GM18508 (cell line): ENCODE results near the gene SCN8A.
"Not testable (repeated sequence)": the region's sequence is repeated elsewhere in the genome, so short reads cannot be mapped to it uniquely, and the experiment has no call there.

Experiments used
- ATAC-seq: cut with Tn5 transposase; IDR thresholded peaks from one replicate; pipeline ENCODE4 v1.9.1; 2021; ENCODE audit warnings: moderate number of reproducible peaks; ENCODE audit not compliant: insufficient read depth, unreplicated experiment

The SCN8A gene

GRCh38 chr12:51591016-51591901, at the start of gene SCN8A:
Gene SCN8A, plus strand, starts transcription at chr12:51591233. Its CDS starts 71,585 bp downstream, at chr12:51662818.
- no peak for ATAC-seq

DNA sequence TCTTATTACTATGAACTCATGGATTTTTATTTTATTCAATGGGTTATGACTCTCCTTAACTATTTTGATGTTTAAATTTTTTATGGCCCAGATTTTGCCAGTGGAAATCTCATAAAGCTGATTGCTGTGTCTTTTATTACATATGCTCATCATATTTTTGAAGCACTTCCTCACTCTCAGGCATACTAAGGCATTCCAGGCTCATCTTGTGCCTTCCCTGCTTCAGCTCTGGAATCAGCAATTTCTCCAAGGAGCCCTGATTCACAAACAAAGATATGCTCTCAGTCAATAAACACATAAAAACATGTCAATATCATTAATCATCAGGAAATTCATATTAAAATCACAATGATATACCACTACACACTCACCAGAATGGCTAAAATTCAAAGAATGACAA, 44.9 kb upstream of the SCN8A start:
- ATAC-seq, result no peak

GRCh38 chr12:51547606-51548005, 43.4 kb upstream of the SCN8A start:
- no peak for ATAC-seq

DNA sequence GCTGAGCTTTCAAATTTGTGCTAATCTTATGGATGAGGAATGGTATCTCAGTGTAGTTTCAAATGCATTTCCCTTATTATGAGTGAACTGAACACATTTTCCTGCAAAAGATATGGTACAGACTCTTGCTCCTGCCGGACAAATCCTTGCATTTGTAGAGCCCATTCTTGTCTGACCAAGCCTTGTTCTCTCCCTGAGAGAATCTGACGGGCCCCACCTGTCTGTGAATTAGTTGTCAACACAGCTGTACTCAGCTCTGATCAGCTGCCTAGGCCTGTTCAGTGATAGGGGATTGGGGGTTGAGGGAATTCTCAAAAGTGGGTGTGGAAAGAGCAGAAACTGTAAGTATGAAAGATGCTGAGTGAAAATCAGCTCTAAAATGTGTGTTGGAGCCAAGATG, 42.8 kb upstream of the SCN8A start:
- ATAC-seq, result no peak

- ATAC-seq, result no peak
Observed at GRCh38 chr12:51549637-51550036, 41.4 kb upstream of the SCN8A start.

DNA sequence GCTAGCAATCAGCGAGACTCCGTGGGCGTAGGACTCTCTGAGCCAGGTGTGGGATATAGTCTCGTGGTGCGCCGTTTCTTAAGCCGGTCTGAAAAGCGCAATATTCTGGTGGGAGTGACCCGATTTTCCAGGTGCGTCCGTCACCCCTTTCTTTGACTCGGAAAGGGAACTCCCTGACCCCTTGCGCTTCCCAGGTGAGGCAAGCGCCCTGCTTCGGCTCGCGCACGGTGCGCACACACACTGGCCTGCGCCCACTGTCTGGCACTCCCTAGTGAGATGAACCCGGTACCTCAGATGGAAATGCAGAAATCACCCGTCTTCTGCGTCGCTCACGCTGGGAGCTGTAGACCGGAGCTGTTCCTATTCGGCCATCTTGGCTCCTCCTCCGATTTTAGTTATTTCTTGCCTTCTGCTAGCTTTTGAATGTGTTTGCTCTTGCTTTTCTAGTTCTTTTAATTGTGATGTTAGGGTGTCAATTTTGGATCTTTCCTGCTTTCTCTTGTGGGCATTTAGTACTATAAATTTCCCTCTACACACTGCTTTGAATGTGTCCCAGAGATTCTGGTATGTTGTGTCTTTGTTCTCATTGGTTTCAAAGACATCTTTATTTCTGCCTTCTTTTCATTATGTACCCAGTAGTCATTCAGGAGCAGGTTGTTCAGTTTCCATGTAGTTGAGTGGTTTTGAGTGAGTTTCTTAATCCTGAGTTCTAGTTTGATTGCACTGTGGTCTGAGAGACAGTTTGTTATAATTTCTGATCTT, 22.6 kb upstream of the SCN8A start:
- ATAC-seq, result not testable (repeated sequence)

GRCh38 chr12:51579321-51579850, 11.6 kb upstream of the SCN8A start:
- ATAC-seq, result no peak

DNA sequence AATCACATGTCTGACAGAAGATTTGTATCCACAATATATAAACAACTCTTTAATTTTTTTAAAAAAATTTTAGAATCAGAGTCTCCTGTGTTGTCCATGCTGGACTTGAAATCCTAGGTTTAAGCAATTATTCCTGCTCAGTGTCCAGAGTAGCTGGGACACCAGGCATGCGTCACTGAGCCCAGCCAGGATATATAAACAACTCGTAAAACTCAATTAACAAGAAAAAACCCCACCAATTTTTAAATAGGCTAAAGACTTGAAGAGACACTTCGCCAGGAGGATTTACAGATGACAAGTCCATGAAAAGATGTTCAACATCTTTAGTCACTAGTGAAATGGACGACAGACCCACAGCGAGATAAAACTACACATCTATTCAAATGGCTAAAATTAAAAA, 2.0 kb upstream of the SCN8A start:
- no peak for ATAC-seq

- no peak for ATAC-seq
Observed at GRCh38 chr12:51589557-51590176, 1.4 kb upstream of the SCN8A start.

DNA sequence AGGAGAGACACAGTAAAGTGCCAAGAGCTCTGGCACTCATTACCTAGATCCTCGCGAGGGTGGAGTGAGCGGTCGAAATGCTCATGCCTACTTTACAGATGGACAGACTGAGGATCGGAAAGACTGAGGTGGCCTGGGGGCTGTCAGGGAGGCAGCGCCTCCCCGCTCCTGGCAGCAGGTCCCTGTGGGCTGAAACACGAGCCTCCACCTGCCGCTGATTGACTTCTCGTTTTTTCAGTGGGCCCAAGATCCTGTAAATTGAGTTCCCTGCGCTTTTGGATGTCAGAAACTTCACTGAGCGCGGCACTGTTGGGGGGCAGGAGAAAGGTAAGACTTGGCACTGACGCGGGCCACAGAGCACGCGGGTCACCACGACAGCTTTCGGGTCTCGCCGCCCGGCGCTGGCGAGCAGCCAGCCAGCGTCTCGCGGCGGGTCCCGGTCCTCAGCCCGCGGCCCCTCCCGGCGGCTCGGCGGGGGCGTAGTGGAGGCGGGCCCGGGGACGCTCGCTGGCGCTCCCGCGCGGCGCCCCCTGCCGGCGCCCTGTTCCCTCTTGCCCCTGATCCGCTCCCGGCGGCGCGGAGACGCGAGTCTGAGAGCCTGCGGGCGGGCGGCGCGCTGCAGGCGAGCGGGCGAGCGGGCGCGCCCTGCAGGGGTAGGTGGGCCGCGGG, 552 bp upstream of the SCN8A start:
- no peak for ATAC-seq

DNA sequence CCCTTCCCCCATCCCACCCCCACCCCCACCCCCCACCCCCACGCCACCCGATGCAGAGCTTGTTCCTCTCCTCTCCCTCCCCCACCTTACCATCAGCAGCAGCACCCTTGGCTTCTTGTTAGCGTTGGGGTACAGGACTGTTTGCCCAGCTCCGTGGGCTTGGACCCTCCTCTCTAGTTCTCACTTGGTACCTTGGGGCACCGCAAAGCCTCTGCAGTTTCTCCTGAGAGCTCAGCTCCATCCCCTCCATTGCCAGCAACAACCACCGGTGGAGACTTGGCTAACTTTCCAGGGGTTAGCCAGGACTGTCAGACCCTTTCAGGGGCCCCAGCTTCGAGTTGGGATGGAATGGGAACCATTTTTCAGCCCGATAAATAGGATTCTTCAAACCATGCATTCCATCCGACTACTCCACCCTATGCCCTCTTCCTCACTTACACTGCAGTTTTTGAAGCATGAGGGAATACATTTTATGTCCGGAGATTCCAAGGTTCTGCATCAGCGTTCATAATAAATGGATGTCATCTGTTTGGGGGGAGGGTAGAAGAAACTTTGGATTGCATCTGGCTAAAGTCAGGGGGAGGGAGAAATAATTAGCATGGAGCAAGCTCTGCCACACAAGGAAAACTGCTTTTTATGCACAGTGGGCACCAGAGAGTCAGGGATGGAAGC, 1.1 kb downstream of the SCN8A start:
- ATAC-seq, result no peak

DNA sequence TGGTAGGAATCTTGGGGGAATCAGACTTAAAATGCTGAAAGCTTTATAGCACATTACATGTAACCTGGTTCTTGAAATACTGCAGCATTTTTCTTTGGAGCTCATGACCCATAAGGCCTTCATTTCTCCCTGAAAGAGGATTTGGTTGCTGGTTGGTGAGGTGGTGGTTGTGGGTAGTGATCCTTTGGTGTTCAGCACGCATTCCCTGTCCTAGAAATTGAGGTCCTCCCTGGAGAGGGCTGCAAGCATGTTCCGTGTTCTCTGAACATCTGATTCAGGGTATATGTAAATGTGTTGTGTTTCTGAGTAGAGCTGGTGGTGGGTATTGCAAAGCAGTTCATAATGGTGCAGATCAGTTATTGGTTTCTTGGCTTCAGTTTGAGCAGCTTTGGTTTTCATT, 2.0 kb downstream of the SCN8A start:
- ATAC-seq, result no peak

DNA sequence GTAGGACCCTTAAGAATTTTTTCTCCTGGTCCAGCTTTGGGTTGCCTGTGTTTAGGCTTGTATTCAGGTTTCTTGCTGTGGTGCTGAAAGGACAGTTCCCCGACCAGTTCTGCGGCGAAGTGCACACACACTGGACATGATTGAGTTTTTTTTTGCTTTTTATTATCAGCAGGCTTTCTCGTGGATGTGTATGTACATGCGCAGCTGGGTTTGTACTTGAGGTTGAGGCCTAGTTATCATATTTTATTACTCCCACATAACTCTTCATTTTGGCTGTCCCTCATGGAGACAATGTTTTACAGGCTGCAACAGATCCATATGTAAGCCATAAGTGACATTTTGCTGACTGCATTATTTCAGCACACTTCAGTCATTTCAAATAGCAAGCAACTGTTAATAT, 2.5 kb downstream of the SCN8A start:
- ATAC-seq, result no peak

DNA sequence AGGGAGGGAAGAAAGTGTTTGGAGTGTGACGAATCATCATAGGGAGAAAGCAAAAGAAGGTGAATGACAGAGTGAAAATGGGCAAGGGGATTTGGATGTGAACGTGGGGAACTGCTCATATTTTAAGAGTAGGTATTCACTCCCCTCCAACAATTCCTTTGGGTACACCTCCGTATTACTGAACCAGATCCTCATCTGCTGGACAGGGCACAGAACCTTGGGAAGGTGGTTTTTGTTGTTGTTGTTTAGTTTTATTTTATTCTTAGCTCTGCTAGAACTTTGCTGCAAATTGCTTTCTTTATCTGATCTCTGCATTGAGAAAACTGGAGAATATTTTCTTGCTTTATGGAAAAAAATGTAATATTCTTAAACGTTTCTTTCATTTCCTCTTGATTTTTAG, 7.1 kb downstream of the SCN8A start:
- ATAC-seq, result no peak

GRCh38 chr12:51600721-51601120, 9.7 kb downstream of the SCN8A start:
- ATAC-seq, result no peak

DNA sequence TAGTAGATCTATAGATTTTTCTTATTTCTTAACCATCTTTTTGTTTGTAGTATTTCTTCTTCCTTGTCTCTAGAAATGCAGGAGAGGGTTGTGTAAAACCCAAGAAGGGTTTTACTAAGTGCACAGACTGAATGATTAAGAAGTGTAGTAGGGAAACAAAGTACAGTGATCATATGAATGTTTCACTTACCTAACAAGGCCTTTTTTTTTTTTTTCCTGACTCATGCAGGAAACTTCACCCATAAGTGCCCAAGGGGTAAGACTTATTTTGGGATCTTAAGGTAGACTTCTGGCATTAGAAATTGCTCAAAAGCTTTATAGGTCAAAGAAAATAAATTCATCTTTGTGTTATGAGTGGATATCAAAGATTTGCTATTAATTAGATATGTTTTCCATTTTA, 10.2 kb downstream of the SCN8A start:
- no peak for ATAC-seq

DNA sequence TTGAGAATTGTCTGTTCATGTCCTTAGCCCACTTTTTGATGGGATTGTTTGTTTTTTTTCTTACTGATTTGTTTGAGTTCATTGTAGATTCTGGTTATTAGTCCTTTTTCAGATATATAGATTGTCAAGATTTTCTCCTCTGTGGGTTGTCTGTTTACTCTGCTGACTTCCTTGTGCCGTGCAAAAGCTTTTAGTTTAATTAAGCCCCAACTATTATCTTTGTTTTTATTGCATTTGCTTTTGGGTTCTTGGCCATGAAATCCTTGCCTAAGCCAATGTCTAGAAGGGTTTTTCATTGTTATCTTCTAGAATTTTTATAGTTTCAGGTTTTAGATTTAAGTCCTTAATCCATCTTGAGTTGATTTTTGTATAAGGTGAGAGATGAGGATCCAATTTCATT, 14.9 kb downstream of the SCN8A start:
- not testable (repeated sequence) for ATAC-seq

DNA sequence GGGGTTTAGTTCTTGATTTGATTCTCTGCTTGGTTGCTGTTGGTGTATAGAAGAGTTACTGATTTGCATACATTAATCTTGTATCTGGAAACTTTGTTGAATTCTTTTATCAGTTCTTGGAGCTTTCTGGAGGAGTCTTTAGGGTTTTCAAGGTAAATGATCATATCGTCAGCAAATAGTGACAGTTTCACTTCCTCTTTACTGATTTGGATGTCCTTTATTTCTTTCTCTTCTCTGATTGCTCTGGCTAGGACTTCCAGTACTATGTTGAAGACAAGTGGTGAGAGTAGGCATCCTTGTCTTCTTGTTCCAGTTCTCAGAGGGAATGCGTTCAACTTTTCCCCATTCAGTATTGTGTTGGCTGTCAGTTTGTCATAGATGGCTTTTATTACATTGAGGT, 16.2 kb downstream of the SCN8A start:
- not testable (repeated sequence) for ATAC-seq

- ATAC-seq, result no peak
Observed at GRCh38 chr12:51620448-51620847, 29.4 kb downstream of the SCN8A start.
